Stimulated activated naive B cell treated with anti-CD40 and anti-IgM and Interleukin-4, amounts not matched to agents 10 μg/mL and 1 μg/mL and 100 μg/mL, for 72 hours (primary cell): ENCODE data around the gene SV2B.

ENCODE experiments used
- ATAC-seq, 2 donors: fragments of 150-1000 bp; cut with Tn5 transposase; replicated peaks; 2 replicates each; pipeline ENCODE4 v1.10.0; 2021; ENCODE audit warnings: moderate library complexity in 1 of 2
- DNase-seq: peaks from one replicate; pipeline ENCODE4 v3.0.0; 2021
- H3K27ac Mint-ChIP-seq: one replicate; pipeline ENCODE4 v1.8.0; 2022; ENCODE audit warnings: mild to moderate bottlenecking, mixed read lengths
- H3K27me3 Mint-ChIP-seq, 2 donors: one replicate each; pipeline ENCODE4 v1.8.0; 2022; ENCODE audit warnings: mixed read lengths in 2 of 2
- H3K36me3 Mint-ChIP-seq, 2 donors: one replicate each; pipeline ENCODE4 v1.8.0; 2022; ENCODE audit warnings: mixed read lengths in 2 of 2, mild to moderate bottlenecking in 1 of 2
- H3K4me1 Mint-ChIP-seq, 2 donors: one replicate each; pipeline ENCODE4 v1.8.0; 2022; ENCODE audit warnings: mixed read lengths in 2 of 2, mild to moderate bottlenecking in 1 of 2
- H3K4me3 Mint-ChIP-seq, 2 donors: one replicate each; pipeline ENCODE4 v1.8.0; 2022; ENCODE audit warnings: mild to moderate bottlenecking in 2 of 2, mixed read lengths in 2 of 2, moderate library complexity in 1 of 2
- H3K9me3 Mint-ChIP-seq, 2 donors: one replicate each; pipeline ENCODE4 v1.8.0; 2022; ENCODE audit warnings: mixed read lengths in 2 of 2, mild to moderate bottlenecking in 1 of 2

The SV2B gene

GRCh38 chr15:91255670-91256192, 155.7 kb downstream of the SV2B start:
- H3K27me3 Mint-ChIP-seq, result peaks cover 8 to 16% of the 10 kb centered on the region in 2 donors
- ATAC-seq (no peak), DNase-seq (no peak)
- no peak overlapping the region for H3K4me3 Mint-ChIP-seq
- no peak overlapping the region for H3K27ac Mint-ChIP-seq
- H3K9me3 Mint-ChIP-seq, result no peaks in the 10 kb centered on the region
- H3K4me1 Mint-ChIP-seq, result no peaks in the 10 kb centered on the region
- no peaks in the 10 kb centered on the region for H3K36me3 Mint-ChIP-seq

GRCh38 chr15:91257746-91258414, 157.8 kb downstream of the SV2B start:
- no peaks in the 10 kb centered on the region for H3K9me3 Mint-ChIP-seq
- peaks cover 8 to 16% of the 10 kb centered on the region in 2 donors for H3K27me3 Mint-ChIP-seq
- no peak for DNase-seq
- no peaks in the 10 kb centered on the region for H3K36me3 Mint-ChIP-seq
- no peak overlapping the region for H3K4me3 Mint-ChIP-seq
- no peak for ATAC-seq
- no peaks in the 10 kb centered on the region for H3K4me1 Mint-ChIP-seq
- H3K27ac Mint-ChIP-seq, result no peak overlapping the region

GRCh38 chr15:91258415-91258759, 158.3 kb downstream of the SV2B start:
- H3K36me3 Mint-ChIP-seq, result no peaks in the 10 kb centered on the region
- peaks cover 8 to 16% of the 10 kb centered on the region in 2 donors for H3K27me3 Mint-ChIP-seq
- H3K4me3 Mint-ChIP-seq, result no peak overlapping the region
- H3K27ac Mint-ChIP-seq, result no peak overlapping the region
- peak in 1 of 2 donors; percentile 39 for ATAC-seq
- DNase-seq, result no peak
- no peaks in the 10 kb centered on the region for H3K9me3 Mint-ChIP-seq
- no peaks in the 10 kb centered on the region for H3K4me1 Mint-ChIP-seq

DNA sequence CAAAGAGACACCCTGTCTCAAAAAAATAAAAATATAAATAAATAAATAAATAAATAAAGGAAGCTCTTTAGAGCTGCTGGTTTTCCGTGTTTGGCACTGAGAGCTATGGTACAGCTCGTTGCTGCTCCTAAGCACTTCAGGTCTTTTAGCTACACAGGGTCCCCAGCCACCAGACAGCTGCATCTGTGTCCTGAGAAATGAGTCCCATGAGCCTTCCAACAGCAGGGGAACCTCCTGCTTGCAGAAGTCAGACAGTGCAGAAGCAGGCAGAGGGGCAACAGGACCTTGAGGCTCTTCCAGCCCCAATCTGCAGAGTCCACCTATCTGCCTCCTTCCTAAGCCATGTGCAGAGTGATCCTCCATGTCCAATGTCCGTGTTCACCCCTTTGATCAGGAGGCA, 159.0 kb downstream of the SV2B start:
- ATAC-seq, result no peak
- H3K4me3 Mint-ChIP-seq, result no peak overlapping the region

GRCh38 chr15:91261345-91261744, 161.3 kb downstream of the SV2B start:
- Mint-ChIP-seq H3K4me3 (no peak overlapping the region), H3K27ac (no peak overlapping the region), H3K9me3 (no peaks in the 10 kb centered on the region), H3K36me3 (no peaks in the 10 kb centered on the region), H3K27me3 (peaks cover 0 to 10% of the 10 kb centered on the region in 2 donors), H3K4me1 (peaks cover 0 to 6% of the 10 kb centered on the region in 2 donors)
- DNase-seq, result no peak
- no peak for ATAC-seq

More for the DNA sequence above, 159.0 kb downstream of the SV2B start:
- Mint-ChIP-seq H3K36me3 (no peaks in the 10 kb centered on the region), H3K27me3 (peaks cover 8 to 16% of the 10 kb centered on the region in 2 donors), H3K27ac (no peak overlapping the region), H3K9me3 (no peaks in the 10 kb centered on the region), H3K4me1 (no peaks in the 10 kb centered on the region)
- no peak for DNase-seq

DNA sequence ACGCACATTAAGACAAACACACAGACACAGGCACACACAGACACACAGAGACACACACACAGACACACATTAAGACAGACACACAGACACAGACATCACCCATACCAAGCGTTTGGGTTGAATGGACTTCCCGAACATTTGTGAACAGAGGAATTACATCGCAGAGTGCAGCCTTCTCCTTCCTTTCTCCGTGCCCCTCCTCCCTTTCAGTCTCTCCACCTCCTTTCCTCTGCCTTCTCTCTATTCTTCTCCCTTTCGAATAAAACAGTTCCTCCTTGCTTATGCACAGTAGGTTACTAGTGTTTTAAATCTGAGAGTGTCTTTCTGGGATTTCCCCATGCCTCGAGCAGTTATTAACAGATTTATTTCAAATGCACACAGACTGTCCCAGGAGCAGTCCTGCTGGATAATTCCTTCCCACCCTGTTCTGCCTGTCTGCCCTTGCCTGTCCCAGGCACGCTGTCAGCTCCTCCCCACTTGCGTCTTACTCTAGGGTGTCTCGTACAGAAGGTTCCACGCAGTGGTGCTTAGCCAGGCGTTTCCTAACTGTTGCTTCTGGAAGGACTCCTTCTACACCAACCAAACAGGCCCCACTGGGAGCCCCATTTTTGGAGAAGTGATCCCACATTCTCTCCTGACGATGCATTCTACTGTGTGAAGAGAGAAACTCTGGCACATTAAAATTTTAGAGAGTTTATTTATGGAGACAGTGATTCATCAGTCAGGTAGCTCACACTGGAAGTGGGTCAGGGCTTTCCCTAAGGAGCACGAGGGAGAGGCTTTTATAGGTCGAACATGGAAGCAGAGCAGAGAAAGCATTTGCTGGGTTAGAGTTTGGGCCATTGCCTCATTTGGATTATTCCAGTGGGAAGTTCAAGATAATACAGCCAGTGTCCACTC, 163.8 kb downstream of the SV2B start:
- peaks cover 7 to 11% of the 10 kb centered on the region in 2 donors for H3K27me3 Mint-ChIP-seq
- no peak for ATAC-seq

DNA sequence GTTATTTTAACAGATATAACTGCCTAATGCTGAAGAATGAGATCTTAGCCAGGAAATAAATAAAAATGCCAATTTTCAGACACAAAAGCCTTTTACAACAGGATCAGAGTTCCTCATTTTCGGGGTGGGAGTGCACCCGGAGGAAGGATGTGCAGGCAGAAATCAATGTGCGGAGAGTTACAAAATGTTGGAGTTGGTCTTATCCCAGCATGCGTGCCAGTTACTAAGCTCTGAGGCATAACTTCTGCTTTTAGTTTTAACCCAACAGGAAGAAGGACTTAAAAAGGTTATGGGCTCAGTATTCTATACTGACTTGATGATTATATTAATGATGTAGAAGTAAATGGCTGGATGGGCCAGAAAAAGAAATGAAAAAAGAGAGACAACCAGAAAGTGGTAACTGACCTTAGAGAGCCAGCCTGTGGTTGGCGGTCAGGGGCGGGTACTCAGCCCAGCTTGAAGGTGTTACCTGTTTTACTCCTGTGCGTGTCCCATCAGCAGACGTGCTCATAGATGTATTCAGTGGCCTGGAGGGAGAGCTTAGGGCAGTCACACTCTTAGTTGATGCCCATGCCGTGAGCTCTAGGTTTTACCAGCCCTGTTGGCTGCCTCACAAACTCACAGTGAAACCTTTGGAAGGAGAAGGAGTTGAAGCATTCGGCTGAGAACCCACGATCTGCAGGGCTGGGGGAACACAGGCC, 164.7 kb downstream of the SV2B start:
- H3K36me3 Mint-ChIP-seq, result no peaks in the 10 kb centered on the region
- no peak overlapping the region for H3K27ac Mint-ChIP-seq
- no peaks in the 10 kb centered on the region for H3K9me3 Mint-ChIP-seq
- ATAC-seq, result peak; percentile 76 to 82
- H3K27me3 Mint-ChIP-seq, result peaks cover 7 to 16% of the 10 kb centered on the region in 2 donors
- H3K4me1 Mint-ChIP-seq, result peaks cover 0 to 6% of the 10 kb centered on the region in 2 donors
- DNase-seq, result no peak
- H3K4me3 Mint-ChIP-seq, result no peak overlapping the region

More for the DNA sequence above, 163.8 kb downstream of the SV2B start:
- Mint-ChIP-seq H3K27ac (no peak overlapping the region), H3K4me3 (no peak overlapping the region), H3K36me3 (no peaks in the 10 kb centered on the region), H3K9me3 (no peaks in the 10 kb centered on the region), H3K4me1 (peaks cover 0 to 6% of the 10 kb centered on the region in 2 donors)
- no peak for DNase-seq

- Mint-ChIP-seq H3K9me3 (no peaks in the 10 kb centered on the region), H3K4me1 (peaks cover 0 to 6% of the 10 kb centered on the region in 2 donors), H3K36me3 (no peaks in the 10 kb centered on the region), H3K27ac (no peak overlapping the region), H3K4me3 (no peak overlapping the region), H3K27me3 (peaks cover 9 to 19% of the 10 kb centered on the region in 2 donors)
- DNase-seq (no peak), ATAC-seq (no peak)
These were observed 165.4 kb downstream of the SV2B start for GRCh38 chr15:91265416-91265940.

DNA sequence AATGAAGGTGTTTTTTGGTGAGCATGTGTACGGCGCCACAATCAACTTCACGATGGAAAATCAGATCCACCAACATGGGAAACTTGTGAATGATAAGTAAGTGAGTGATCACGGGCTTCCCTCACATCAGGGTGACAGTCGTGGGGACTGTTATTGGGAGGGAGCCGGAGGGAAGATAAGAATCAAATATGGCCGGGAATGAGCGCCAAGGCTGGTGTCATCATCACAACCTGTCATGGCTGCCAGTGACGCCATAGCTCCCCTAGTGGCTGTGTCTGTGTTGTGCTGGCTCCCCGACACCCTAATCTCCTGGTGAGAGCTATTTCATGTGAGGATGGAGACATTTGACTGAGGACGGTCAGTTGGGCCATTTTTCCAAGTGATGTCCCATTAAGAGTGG, 168.5 kb downstream of the SV2B start:
- H3K4me1 Mint-ChIP-seq, result peaks cover 0 to 8% of the 10 kb centered on the region in 2 donors

GRCh38 chr15:91270747-91271146, 170.7 kb downstream of the SV2B start:
- peaks cover 25 to 30% of the 10 kb centered on the region in 2 donors for H3K27me3 Mint-ChIP-seq
- peaks cover 0 to 2% of the 10 kb centered on the region in 2 donors for H3K4me1 Mint-ChIP-seq
- H3K36me3 Mint-ChIP-seq, result no peaks in the 10 kb centered on the region
- ATAC-seq, result no peak
- DNase-seq, result no peak
- no peak overlapping the region for H3K4me3 Mint-ChIP-seq
- H3K27ac Mint-ChIP-seq, result peak overlapping the region; percentile 16
- H3K9me3 Mint-ChIP-seq, result no peaks in the 10 kb centered on the region

More for the DNA sequence above, 168.5 kb downstream of the SV2B start:
- DNase-seq (no peak), ATAC-seq (peak in 1 of 2 donors; percentile 42)
- no peak overlapping the region for H3K4me3 Mint-ChIP-seq
- no peak overlapping the region for H3K27ac Mint-ChIP-seq
- H3K36me3 Mint-ChIP-seq, result no peaks in the 10 kb centered on the region
- peaks cover 25 to 30% of the 10 kb centered on the region in 2 donors for H3K27me3 Mint-ChIP-seq
- no peaks in the 10 kb centered on the region for H3K9me3 Mint-ChIP-seq

- Mint-ChIP-seq H3K9me3 (peaks cover 4% of the 10 kb centered on the region in 2 donors), H3K27me3 (peaks cover 30 to 32% of the 10 kb centered on the region in 2 donors), H3K27ac (no peak overlapping the region), H3K36me3 (peaks cover 0 to 3% of the 10 kb centered on the region in 2 donors), H3K4me3 (no peak overlapping the region), H3K4me1 (peaks cover 0 to 2% of the 10 kb centered on the region in 2 donors)
- ATAC-seq, result peak; percentile 59 to 73
- DNase-seq, result peak; percentile 35
These were observed 171.6 kb downstream of the SV2B start for GRCh38 chr15:91271565-91272153.

- H3K36me3 Mint-ChIP-seq, result peaks cover 0 to 3% of the 10 kb centered on the region in 2 donors
- DNase-seq, result no peak
- H3K9me3 Mint-ChIP-seq, result peaks cover 4 to 5% of the 10 kb centered on the region in 2 donors
- peaks cover 0 to 2% of the 10 kb centered on the region in 2 donors for H3K4me1 Mint-ChIP-seq
- no peak overlapping the region for H3K27ac Mint-ChIP-seq
- H3K27me3 Mint-ChIP-seq, result peaks cover 13 to 35% of the 10 kb centered on the region in 2 donors
- no peak for ATAC-seq
- H3K4me3 Mint-ChIP-seq, result no peak overlapping the region
These were observed 175.8 kb downstream of the SV2B start for GRCh38 chr15:91275844-91276243.

DNA sequence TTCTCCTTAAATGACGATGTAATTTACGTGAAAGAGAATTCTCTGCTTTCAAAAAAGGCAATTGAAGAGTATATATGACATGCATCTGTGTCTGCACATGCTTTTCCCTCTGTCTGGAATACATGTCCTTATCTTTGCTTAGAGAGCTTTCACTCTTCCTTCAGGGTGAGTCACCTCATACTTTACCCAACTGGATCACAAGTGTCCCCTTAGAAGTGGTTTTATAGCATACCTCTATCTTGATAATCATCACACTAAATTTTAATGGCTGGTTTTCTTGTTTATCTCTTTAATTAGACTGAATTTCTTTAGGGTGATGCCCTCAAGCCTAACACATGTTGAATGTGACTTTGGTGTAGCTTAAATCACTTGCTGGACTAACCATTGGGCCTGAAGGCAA, 178.9 kb downstream of the SV2B start:
- peaks cover 4 to 5% of the 10 kb centered on the region in 2 donors for H3K9me3 Mint-ChIP-seq
- DNase-seq (no peak), ATAC-seq (no peak)
- H3K36me3 Mint-ChIP-seq, result peaks cover 0 to 3% of the 10 kb centered on the region in 2 donors
- H3K4me3 Mint-ChIP-seq, result no peak overlapping the region
- no peaks in the 10 kb centered on the region for H3K4me1 Mint-ChIP-seq
- no peak overlapping the region for H3K27ac Mint-ChIP-seq
- H3K27me3 Mint-ChIP-seq, result peaks cover 18 to 26% of the 10 kb centered on the region in 2 donors
